HFFc6 (cell line): ENCODE results near the gene TAF7. TPM values are rescaled to one million over a fixed set of nuclear protein-coding genes. Genes with fewer than 3 reads are reported as not detected.

ENCODE experiments used
- total RNA-seq, 6 experiments: library from RNA; stranded (reverse); fragmentation: NEBNext Ultra II Directional; extraction: Animal tissue kit (Norgen Biotek cat#: 25700); gene quantifications; 2 replicates in 1 of 6; 3 replicates in 5 of 6; pipeline ENCODE4 v1.2.3, GENCODE V29; 2021

Gene TAF7
- total RNA-seq, 6 experiments from 2014 or later: 72.7 to 98.9 (median 74.8) TPM

Other genes with a start within 250 kb of the TAF7 start
- gene PCDHB2, start 226.2 kb downstream of the TAF7 start, total RNA-seq: 1 to 10 TPM; 4.1 to 8.6 (median 5.3) TPM
- under 1 TPM; 0.20 to 0.36 (median 0.30) TPM for gene PCDHB3, start 220.3 kb downstream of the TAF7 start, total RNA-seq
- under 1 TPM; 0.24 to 0.80 (median 0.51) TPM for gene PCDHB4, start 199.0 kb downstream of the TAF7 start, total RNA-seq
- gene PCDHB5, start 185.6 kb downstream of the TAF7 start, total RNA-seq: under 1 TPM; 0.08 to 0.43 (median 0.23) TPM
- gene PCDHB6, start 170.7 kb downstream of the TAF7 start, total RNA-seq: under 1 TPM; 0.14 to 0.94 (median 0.70) TPM
- gene PCDHB7, start 148.1 kb downstream of the TAF7 start, total RNA-seq: under 1 TPM; 0.38 to 0.97 (median 0.46) TPM
- 1 to 10 TPM in 4 of 6 experiments, under 1 TPM in 2; 0.88 to 2.9 (median 2.1) TPM for gene PCDHB8, start 143.0 kb downstream of the TAF7 start, total RNA-seq
- 1 to 10 TPM; 1.7 to 4.0 (median 3.5) TPM for gene PCDHB16, start 138.4 kb downstream of the TAF7 start, total RNA-seq
- gene PCDHB9, start 133.6 kb downstream of the TAF7 start, total RNA-seq: 1 to 10 TPM; 1.0 to 2.5 (median 1.6) TPM
- gene PCDHB10, start 128.4 kb downstream of the TAF7 start, total RNA-seq: 1 to 10 TPM in 4 of 6 experiments, under 1 TPM in 2; 0.78 to 1.3 (median 1.1) TPM
- gene PCDHB11, start 121.2 kb downstream of the TAF7 start, total RNA-seq: under 1 TPM; 0.33 to 0.54 (median 0.47) TPM
- under 1 TPM; 0.51 to 0.83 (median 0.63) TPM for gene PCDHB12, start 112.1 kb downstream of the TAF7 start, total RNA-seq
- 1 to 10 TPM; 3.0 to 4.5 (median 3.8) TPM for gene PCDHB13, start 106.9 kb downstream of the TAF7 start, total RNA-seq
- 1 to 10 TPM; 1.8 to 3.5 (median 2.7) TPM for gene PCDHB14, start 97.4 kb downstream of the TAF7 start, total RNA-seq
- gene PCDHB15, start 75.4 kb downstream of the TAF7 start, total RNA-seq: 1 to 10 TPM in 3 of 6 experiments, under 1 TPM in 3; 0.45 to 1.4 (median 0.99) TPM
- under 1 TPM in 1 of 6 experiments, not detected in 5; 0.17 TPM for gene SLC25A2, start 16.7 kb downstream of the TAF7 start, total RNA-seq
- gene PCDHGA1, start 9.7 kb upstream of the TAF7 start, total RNA-seq: 1 to 10 TPM in 4 of 6 experiments, under 1 TPM in 2; 0.91 to 1.6 (median 1.2) TPM
- 1 to 10 TPM; 1.3 to 3.7 (median 1.5) TPM for gene PCDHGA2, start 18.0 kb upstream of the TAF7 start, total RNA-seq
- gene PCDHGA3, start 23.0 kb upstream of the TAF7 start, total RNA-seq: 10 to 100 TPM in 1 of 6 experiments, 1 to 10 TPM in 5; 1.9 to 10.2 (median 2.7) TPM
- gene PCDHGB1, start 29.3 kb upstream of the TAF7 start, total RNA-seq: 1 to 10 TPM; 2.6 to 4.5 (median 3.4) TPM
- 1 to 10 TPM; 3.6 to 6.3 (median 5.2) TPM for gene PCDHGA4, start 34.2 kb upstream of the TAF7 start, total RNA-seq
- 10 to 100 TPM in 1 of 6 experiments, 1 to 10 TPM in 5; 4.4 to 10.3 (median 5.5) TPM for gene PCDHGB2, start 39.2 kb upstream of the TAF7 start, total RNA-seq
- 1 to 10 TPM in 3 of 6 experiments, under 1 TPM in 3; 0.74 to 1.8 (median 1.0) TPM for gene PCDHGA5, start 43.4 kb upstream of the TAF7 start, total RNA-seq
- 1 to 10 TPM; 3.9 to 4.5 (median 4.3) TPM for gene PCDHGB3, start 49.5 kb upstream of the TAF7 start, total RNA-seq
- gene PCDHGA6, start 53.1 kb upstream of the TAF7 start, total RNA-seq: 1 to 10 TPM; 1.8 to 2.8 (median 2.8) TPM
- 10 to 100 TPM in 4 of 6 experiments, 1 to 10 TPM in 2; 2.4 to 12.5 (median 11.6) TPM for gene PCDHGA7, start 62.0 kb upstream of the TAF7 start, total RNA-seq
- gene PCDHGB4, start 66.9 kb upstream of the TAF7 start, total RNA-seq: 10 to 100 TPM in 4 of 6 experiments, 1 to 10 TPM in 2; 2.4 to 19.6 (median 16.6) TPM
- 1 to 10 TPM in 1 of 6 experiments, under 1 TPM in 5; 0.52 to 1.0 (median 0.90) TPM for gene PCDHGA8, start 71.8 kb upstream of the TAF7 start, total RNA-seq
- 10 to 100 TPM in 2 of 6 experiments, 1 to 10 TPM in 4; 8.8 to 14.6 (median 9.6) TPM for gene PCDHGB5, start 77.2 kb upstream of the TAF7 start, total RNA-seq
- gene PCDHGA9, start 82.0 kb upstream of the TAF7 start, total RNA-seq: 1 to 10 TPM in 2 of 6 experiments, under 1 TPM in 4; 0.69 to 1.6 (median 0.88) TPM
- gene PCDHGB6, start 87.2 kb upstream of the TAF7 start, total RNA-seq: 1 to 10 TPM in 4 of 6 experiments, under 1 TPM in 2; 0.79 to 1.4 (median 1.1) TPM
- 1 to 10 TPM in 1 of 6 experiments, under 1 TPM in 5; 0.61 to 1.3 (median 0.78) TPM for gene PCDHGA10, start 92.2 kb upstream of the TAF7 start, total RNA-seq
- gene PCDHGB7, start 96.9 kb upstream of the TAF7 start, total RNA-seq: 10 to 100 TPM in 2 of 6 experiments, 1 to 10 TPM in 4; 5.8 to 21.7 (median 6.8) TPM
- gene PCDHGA11, start 100.3 kb upstream of the TAF7 start, total RNA-seq: 10 to 100 TPM in 3 of 6 experiments, 1 to 10 TPM in 3; 2.3 to 11.4 (median 9.8) TPM
- 10 to 100 TPM in 4 of 6 experiments, 1 to 10 TPM in 2; 8.8 to 21.0 (median 18.9) TPM for gene PCDHGA12, start 109.7 kb upstream of the TAF7 start, total RNA-seq
- gene PCDHGC3, start 155.2 kb upstream of the TAF7 start, total RNA-seq: 100 to 1,000 TPM; 126 to 150 (median 132) TPM
- 1 to 10 TPM in 1 of 6 experiments, under 1 TPM in 5; 0.34 to 1.4 (median 0.62) TPM for gene PCDHGC4, start 164.2 kb upstream of the TAF7 start, total RNA-seq
- gene PCDHGC5, start 168.3 kb upstream of the TAF7 start, total RNA-seq: 1 to 10 TPM; 2.3 to 5.7 (median 2.7) TPM